ENCODE measurements around the gene MED12. TPM values are rescaled to one million over a fixed set of nuclear protein-coding genes. Genes with fewer than 3 reads are reported as not detected.

Gene MED12
- total and polyA plus RNA-seq, 9 donors = 22.5 to 52.0 (median 44.0) TPM

DNA sequence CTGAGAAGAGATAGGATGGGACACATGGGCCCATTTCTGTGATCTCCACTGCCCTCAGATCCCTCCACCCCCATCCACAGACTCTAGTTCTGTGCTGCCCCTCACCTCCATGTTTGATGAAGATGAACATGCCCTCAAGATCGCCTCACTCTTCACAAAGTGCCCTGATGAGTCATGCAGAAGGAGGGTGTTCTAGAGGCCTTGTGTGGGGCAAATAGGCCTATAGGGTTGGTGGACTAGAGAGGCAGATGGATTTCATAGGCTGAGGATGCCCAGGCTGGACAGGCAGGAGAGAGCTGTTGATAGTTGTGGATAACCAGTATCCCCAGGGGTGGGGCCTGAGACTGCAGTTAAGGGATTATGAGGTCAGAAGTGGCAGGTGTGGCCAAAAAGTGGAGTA is 12.0 kb upstream of the MED12 start, which contains the start of gene CXorf65:
CXorf65 (minus strand) TSS at position 314 of the 400 bp plus-strand sequence; CDS start at position 130, 184 bp downstream.
- no peaks in the 10 kb centered on the region for H3K36me3 ChIP-seq (ENCODE audit: control insufficient read depth, insufficient read depth, low read length)
- H3K4me3 ChIP-seq (ENCODE audit: low read length) = no peak within 1 kb of the TSS
- no peaks in the 10 kb centered on the region for H3K9me3 ChIP-seq (replicated peaks; ENCODE audit: control insufficient read depth, low read depth, low read length)
- H3K27ac ChIP-seq (ENCODE audit: low read length) = no peak within 1 kb of the TSS
- WGBS (ENCODE audit: insufficient coverage) = no CpG with 5 or more reads among the region's 1 CpG
- peaks cover 3% of the 10 kb centered on the region for H3K27me3 ChIP-seq (ENCODE audit: control insufficient read depth, insufficient read depth, low read length)
- H3K4me1 ChIP-seq (ENCODE audit: control insufficient read depth, insufficient read depth, low read length) = peaks cover 50% of the 10 kb centered on the region
- DNase-seq = no peak

DNA sequence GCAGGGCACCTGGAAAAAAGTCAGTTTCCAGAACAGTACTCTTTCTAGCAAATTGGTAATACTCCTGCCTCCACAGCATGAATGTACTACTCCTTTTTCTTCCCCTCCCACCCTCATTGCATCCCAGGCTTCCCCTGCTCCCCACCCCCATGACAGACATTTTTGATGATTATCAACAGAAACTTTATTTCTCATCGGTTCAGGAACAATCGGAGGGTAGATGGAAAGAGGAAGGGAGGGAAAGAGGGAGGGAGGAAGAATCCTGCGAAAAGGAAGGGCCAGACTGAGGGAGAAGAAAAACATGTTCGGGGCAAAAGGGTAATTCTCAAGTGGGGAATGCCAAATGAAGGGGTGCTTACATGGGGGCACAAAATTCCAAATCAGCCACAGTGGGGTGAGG is 11.2 kb upstream of the MED12 start:
- no peak for DNase-seq
- no peak overlapping the region for H3K27ac ChIP-seq (ENCODE audit: low read length)

DNA sequence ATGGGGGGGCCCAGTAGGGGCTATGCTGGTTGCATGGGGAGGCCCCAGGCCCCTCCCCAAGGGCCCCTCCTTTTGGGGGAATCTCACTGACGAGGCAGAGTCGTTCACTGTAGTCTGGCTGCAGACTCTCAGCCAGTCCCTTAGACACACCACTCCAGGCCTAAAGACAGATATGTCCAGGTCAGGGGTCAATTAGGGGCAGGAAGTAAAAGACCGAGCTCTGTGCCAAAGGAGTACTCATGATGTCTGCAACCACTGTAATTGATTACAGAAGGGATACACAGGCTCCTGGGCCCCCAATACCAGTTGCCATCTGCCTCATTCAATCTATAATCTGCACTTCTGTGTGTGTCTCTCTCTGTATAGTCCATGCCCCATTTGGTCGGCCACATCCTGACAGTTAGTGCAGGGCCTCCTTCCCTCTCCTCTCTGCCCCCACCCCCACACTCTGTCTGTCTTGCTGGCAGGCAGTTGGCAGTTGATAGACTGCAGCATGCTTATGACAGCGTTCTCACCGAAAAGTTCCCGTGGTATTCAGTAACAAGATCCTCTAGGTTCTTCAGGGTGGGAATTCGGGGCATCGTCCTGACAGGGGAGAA is 10.5 kb upstream of the MED12 start:
- Histone ChIP-seq H3K4me1 (ENCODE audit: control insufficient read depth, insufficient read depth, low read length) (peaks cover 39% of the 10 kb centered on the region), H3K27me3 (ENCODE audit: control insufficient read depth, insufficient read depth, low read length) (peaks cover 4% of the 10 kb centered on the region), H3K9me3 (replicated peaks; ENCODE audit: control insufficient read depth, low read depth, low read length) (no peaks in the 10 kb centered on the region), H3K36me3 (ENCODE audit: control insufficient read depth, insufficient read depth, low read length) (no peaks in the 10 kb centered on the region), H3K4me3 (ENCODE audit: low read length) (no peak overlapping the region), H3K27ac (ENCODE audit: low read length) (peak overlapping the region; percentile 44)
- WGBS (ENCODE audit: insufficient coverage) = 57% methylated on average over 1 of the region's 9 CpGs
- peak; percentile 26 for DNase-seq

More for the DNA sequence above, 11.2 kb upstream of the MED12 start:
- Histone ChIP-seq H3K4me3 (ENCODE audit: low read length) (no peak overlapping the region), H3K36me3 (ENCODE audit: control insufficient read depth, insufficient read depth, low read length) (no peaks in the 10 kb centered on the region), H3K4me1 (ENCODE audit: control insufficient read depth, insufficient read depth, low read length) (peaks cover 45% of the 10 kb centered on the region), H3K27me3 (ENCODE audit: control insufficient read depth, insufficient read depth, low read length) (peaks cover 4% of the 10 kb centered on the region), H3K9me3 (replicated peaks; ENCODE audit: control insufficient read depth, low read depth, low read length) (no peaks in the 10 kb centered on the region)
- 72% methylated on average over 3 of the region's 4 CpGs for WGBS (ENCODE audit: insufficient coverage)

DNA sequence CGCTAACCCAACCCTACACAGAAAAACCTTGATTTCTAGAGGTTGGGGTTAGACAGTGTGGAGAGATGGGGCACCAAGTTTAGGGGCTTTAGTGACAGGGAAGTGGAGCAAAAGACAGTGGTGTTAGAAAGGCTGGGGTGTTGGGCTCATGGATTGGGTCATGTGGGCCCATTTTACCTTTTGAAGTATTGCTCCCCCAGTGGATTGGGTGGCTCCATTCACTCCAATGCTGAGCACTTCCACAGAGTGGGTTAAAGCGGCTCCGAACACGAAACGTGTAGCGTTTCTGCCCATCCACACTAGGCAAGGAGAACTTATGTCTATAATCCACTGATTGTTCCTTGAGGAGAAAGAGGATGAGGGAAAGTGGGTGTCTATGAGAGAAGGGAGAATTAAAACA is 9.3 kb upstream of the MED12 start:
- Histone ChIP-seq H3K27ac (ENCODE audit: low read length) (no peak overlapping the region), H3K36me3 (ENCODE audit: control insufficient read depth, insufficient read depth, low read length) (no peaks in the 10 kb centered on the region), H3K9me3 (replicated peaks; ENCODE audit: control insufficient read depth, low read depth, low read length) (no peaks in the 10 kb centered on the region), H3K4me3 (ENCODE audit: low read length) (no peak overlapping the region), H3K4me1 (ENCODE audit: control insufficient read depth, insufficient read depth, low read length) (peaks cover 28% of the 10 kb centered on the region), H3K27me3 (ENCODE audit: control insufficient read depth, insufficient read depth, low read length) (peaks cover 4% of the 10 kb centered on the region)
- DNase-seq = no peak
- WGBS (ENCODE audit: insufficient coverage) = no CpG with 5 or more reads among the region's 6 CpGs

DNA sequence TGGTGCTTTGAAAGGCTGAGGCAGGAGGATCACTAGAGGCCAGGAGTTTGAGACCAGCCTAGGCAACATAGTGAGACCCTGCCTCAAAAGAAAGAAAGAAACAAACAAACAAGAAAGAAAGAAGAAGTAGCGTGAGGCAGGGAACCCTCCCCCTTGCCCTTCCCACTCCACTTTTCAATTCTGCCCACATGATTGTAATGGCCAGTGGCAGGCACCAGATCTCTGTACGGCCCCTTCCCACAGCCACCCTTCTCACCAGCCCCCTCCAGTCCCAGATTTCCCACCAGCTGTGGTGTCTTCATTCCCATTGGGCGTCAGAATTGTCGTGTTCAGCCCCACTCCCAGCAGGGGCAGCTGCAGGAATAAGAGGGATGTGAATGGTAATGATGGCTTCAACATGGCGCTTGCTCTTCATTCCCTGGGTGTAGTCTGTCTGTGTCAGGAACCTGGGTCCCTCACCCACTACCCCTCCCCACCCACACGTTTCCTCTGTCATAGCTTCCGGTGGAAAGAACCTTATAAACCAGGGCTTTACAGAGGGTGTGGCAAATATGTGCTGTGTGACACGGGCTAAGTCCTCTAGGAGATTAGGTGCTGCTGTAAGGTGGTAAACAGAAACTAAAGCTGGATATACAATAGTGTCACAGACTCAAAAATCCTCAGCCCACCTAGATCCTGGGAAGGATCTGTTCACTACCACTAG is 7.1 kb upstream of the MED12 start, which contains the start of gene IL2RG:
IL2RG (minus strand) TSS at position 437 of the 703 bp plus-strand sequence; CDS start at position 399, 38 bp downstream.
- H3K9me3 ChIP-seq (replicated peaks; ENCODE audit: control insufficient read depth, low read depth, low read length) = no peaks in the 10 kb centered on the region
- H3K27me3 ChIP-seq (ENCODE audit: control insufficient read depth, insufficient read depth, low read length) = peaks cover 4% of the 10 kb centered on the region
- no peak within 1 kb of the TSS for H3K27ac ChIP-seq (ENCODE audit: low read length)
- 83% methylated on average over 1 of the region's 8 CpGs for WGBS (ENCODE audit: insufficient coverage)
- H3K36me3 ChIP-seq (ENCODE audit: control insufficient read depth, insufficient read depth, low read length) = no peaks in the 10 kb centered on the region
- H3K4me1 ChIP-seq (ENCODE audit: control insufficient read depth, insufficient read depth, low read length) = peaks cover 21% of the 10 kb centered on the region
- peak within 1 kb of the TSS; percentile 13 for H3K4me3 ChIP-seq (ENCODE audit: low read length)
- DNase-seq = no peak

DNA sequence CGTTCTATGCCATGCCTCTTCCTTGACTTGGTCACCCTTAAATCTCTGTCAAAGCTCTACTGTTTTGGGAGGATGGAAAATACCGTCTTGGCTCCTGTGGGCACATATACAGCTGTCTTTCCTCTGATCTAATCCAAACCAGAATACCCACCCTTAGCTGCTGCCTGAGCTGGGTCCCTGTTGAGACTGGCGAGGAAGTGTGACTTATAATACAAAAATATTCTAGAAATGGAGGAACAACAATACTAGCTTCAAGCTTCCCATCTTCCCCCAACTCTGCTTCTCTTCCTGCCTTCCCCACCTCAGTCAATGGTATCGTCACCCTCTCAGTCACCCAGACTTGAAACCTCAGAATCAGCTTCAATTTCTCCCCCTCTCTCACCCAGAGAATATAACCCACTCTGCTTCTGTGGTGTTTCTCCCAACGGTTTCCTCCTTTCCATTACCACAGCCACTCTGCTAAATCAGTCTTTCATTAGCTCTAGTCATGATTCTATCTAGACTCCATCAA is 6.4 kb upstream of the MED12 start:
- Histone ChIP-seq H3K4me3 (ENCODE audit: low read length) (no peak overlapping the region), H3K4me1 (ENCODE audit: control insufficient read depth, insufficient read depth, low read length) (peaks cover 21% of the 10 kb centered on the region), H3K27me3 (ENCODE audit: control insufficient read depth, insufficient read depth, low read length) (peaks cover 4% of the 10 kb centered on the region), H3K9me3 (replicated peaks; ENCODE audit: control insufficient read depth, low read depth, low read length) (no peaks in the 10 kb centered on the region), H3K36me3 (ENCODE audit: control insufficient read depth, insufficient read depth, low read length) (no peaks in the 10 kb centered on the region), H3K27ac (ENCODE audit: low read length) (no peak overlapping the region)
- DNase-seq = no peak
- 26% methylated on average over 2 of the region's 5 CpGs for WGBS (ENCODE audit: insufficient coverage)

DNA sequence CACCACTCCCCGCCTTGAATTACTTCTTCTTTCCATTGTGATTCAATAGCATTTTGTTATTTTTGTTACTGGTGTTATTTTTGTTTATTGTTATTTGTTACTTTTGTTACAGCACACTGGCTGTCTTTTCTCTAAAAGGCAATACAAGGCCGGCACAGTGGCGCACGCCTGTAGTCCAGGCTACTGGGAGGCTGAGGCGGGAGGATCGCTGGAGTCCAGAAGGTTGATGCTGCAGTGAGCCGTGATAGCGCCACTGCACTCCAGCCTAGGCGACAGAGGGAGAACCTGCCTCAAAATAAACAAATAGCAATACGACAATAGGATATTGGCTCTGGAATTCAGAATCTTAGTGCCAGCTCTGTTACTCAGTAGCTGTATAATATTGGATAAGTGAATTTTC is 1.0 kb upstream of the MED12 start:
- Histone ChIP-seq H3K4me3 (ENCODE audit: low read length) (no peak overlapping the region), H3K27ac (ENCODE audit: low read length) (no peak overlapping the region), H3K27me3 (ENCODE audit: control insufficient read depth, insufficient read depth, low read length) (peaks cover 2% of the 10 kb centered on the region), H3K4me1 (ENCODE audit: control insufficient read depth, insufficient read depth, low read length) (peaks cover 5% of the 10 kb centered on the region), H3K9me3 (replicated peaks; ENCODE audit: control insufficient read depth, low read depth, low read length) (no peaks in the 10 kb centered on the region), H3K36me3 (ENCODE audit: control insufficient read depth, insufficient read depth, low read length) (peaks cover 22% of the 10 kb centered on the region)
- WGBS (ENCODE audit: insufficient coverage) = 92% methylated on average over 4 of the region's 10 CpGs
- no peak for DNase-seq

DNA sequence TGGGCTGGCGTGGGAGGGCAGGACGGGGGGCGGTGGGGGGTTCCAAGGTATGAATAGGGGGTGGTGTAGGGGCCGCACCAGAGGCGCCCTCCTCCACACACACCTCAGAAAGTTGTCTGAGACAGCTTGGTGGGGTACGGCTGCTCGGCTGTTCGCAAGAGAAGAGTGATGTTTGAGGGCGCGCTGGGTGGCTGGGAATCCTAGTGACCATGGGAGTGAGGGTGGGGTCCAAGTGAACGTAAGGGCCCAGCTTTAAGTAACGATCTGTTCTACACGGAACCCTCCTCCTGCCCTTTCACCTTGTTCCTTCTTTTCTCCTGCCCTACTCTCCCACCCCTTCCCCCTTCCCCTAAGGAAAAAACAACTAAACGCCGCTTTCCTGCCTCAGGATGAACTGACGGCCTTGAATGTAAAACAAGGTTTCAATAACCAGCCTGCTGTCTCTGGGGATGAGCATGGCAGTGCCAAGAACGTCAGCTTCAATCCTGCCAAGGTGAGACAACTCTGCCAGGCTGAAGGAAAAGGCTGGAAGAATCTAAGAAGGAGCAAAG is 664 bp downstream of the MED12 start:
- H3K27me3 ChIP-seq (ENCODE audit: control insufficient read depth, insufficient read depth, low read length) = peaks cover 2% of the 10 kb centered on the region
- peak overlapping the region; percentile 29 for H3K27ac ChIP-seq (ENCODE audit: low read length)
- H3K9me3 ChIP-seq (replicated peaks; ENCODE audit: control insufficient read depth, low read depth, low read length) = no peaks in the 10 kb centered on the region
- peaks cover 37% of the 10 kb centered on the region for H3K36me3 ChIP-seq (ENCODE audit: control insufficient read depth, insufficient read depth, low read length)
- peak overlapping the region; percentile 73 for H3K4me3 ChIP-seq (ENCODE audit: low read length)
- DNase-seq = peak; percentile 25
- WGBS (ENCODE audit: insufficient coverage) = 28% methylated on average over 7 of the region's 17 CpGs
- H3K4me1 ChIP-seq (ENCODE audit: control insufficient read depth, insufficient read depth, low read length) = peaks cover 5% of the 10 kb centered on the region

DNA sequence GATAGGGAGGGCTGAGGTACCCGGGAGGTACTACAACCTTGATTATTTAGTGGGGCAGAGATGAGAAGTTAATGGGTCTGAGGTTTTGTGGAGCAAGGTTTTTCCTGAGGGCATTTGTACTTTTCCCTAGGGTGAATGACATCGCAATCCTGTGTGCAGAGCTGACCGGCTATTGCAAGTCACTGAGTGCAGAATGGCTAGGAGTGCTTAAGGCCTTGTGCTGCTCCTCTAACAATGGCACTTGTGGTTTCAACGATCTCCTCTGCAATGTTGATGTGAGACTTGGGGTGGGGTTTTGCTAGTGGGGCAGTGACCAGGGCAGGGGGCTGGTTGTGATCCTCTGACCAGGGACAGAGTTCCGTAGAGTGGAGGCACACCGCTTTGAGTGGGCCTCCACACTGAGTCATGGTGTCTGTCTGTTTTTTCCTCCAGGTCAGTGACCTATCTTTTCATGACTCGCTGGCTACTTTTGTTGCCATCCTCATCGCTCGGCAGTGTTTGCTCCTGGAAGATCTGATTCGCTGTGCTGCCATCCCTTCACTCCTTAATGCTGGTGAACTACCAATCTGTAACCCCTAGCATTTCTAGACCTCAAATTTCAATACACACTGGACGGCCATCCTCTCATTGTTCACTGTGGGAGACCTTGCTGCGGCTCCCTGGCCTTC is 9.9 kb downstream of the MED12 start:
- H3K27me3 ChIP-seq (ENCODE audit: control insufficient read depth, insufficient read depth, low read length) = peaks cover 9% of the 10 kb centered on the region
- H3K9me3 ChIP-seq (replicated peaks; ENCODE audit: control insufficient read depth, low read depth, low read length) = no peaks in the 10 kb centered on the region
- H3K4me1 ChIP-seq (ENCODE audit: control insufficient read depth, insufficient read depth, low read length) = no peaks in the 10 kb centered on the region
- DNase-seq = no peak
- no peak overlapping the region for H3K27ac ChIP-seq (ENCODE audit: low read length)
- WGBS (ENCODE audit: insufficient coverage) = 85% methylated on average over 12 of the region's 12 CpGs
- peaks cover 77% of the 10 kb centered on the region for H3K36me3 ChIP-seq (ENCODE audit: control insufficient read depth, insufficient read depth, low read length)
- H3K4me3 ChIP-seq (ENCODE audit: low read length) = no peak overlapping the region
